GM10847 (cell line): ENCODE data around the gene PTGR2.

ENCODE experiments used
- POLR2A ChIP-seq: IDR thresholded peaks from 2 replicates; pipeline ENCODE4 v1.6.1; 2011; ENCODE audit not compliant: insufficient read length; ENCODE audit errors: extremely low read depth

Gene PTGR2

DNA sequence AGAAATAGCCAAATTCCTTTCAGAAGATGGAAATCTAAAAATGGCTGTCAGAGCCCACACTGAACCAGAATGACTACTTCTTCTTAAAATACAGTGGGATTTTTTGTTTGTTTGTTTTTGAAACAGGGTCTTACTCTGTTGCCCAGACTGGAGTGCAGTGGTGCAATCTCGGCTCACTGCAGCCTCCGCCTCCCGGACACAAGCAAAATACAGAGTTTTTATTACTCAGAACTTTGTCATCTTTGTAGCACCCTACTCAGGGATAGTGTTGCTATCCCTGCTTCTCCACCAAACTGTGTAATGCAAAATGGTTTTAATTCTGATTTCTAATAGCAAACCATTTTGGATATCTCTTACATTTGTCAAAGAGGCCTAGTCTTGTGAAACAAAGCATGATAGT lies 51.4 kb downstream of the PTGR2 start:
- TF ChIP-seq POLR2A, result no peak

DNA sequence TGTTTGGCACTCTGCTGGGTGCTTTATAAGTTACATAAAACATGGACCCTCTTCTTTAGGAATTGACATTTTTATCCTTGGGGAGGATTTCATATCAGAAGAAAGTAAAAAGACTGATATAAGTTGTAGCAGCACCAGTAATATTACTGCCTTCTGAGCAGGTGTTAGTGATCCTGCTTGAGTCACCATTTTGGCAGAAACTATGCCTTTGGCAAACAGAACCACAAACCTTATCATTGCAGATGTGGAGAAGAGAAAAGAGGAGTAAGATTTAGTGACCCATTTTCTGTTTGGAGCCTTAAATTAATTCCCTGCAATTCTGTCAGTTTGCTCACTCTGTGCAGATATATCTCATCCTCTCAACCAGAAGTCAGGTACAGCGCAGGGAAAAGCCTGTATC lies 58.0 kb downstream of the PTGR2 start:
- TF ChIP-seq POLR2A, result no peak

DNA sequence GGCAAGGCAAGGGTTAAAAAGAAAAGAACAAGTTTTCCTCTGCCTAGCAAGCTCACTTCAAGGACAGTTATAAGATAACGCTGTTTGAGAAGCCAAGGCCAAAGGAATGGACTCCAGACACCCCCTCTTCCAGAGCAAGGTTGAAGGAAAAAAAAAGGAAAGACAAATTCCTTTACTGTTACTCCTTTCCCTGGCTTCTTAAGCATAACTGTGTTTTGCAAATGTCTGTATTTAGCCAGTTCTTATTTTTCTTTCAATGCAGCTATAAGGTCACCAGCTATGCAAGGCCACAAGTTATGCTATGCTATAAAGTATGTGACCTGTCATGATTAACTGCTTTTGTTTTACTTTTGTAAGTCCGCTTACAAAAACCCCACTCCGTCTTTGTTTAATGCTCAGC lies 61.6 kb downstream of the PTGR2 start:
- no peak for TF ChIP-seq POLR2A

DNA sequence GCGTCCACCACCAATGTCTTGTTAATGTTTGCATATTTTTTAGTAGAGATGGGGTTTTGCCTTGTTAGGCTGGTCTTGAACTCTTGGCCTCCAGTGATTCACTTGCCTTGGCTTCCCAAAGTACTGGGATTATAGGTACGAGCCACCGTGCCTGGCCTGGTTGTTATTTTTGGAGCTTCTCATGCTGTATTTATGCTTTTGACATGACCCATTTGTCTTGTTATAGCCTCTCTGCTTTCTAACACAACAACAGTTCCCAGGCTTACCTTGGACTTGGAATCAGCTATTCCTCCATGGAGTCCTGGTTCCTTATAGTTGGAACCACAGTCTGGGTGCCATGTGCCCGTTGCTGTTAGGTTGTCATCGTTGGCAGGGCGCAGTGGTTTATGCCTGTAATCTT lies 64.7 kb downstream of the PTGR2 start:
- no peak for TF ChIP-seq POLR2A

- no peak for TF ChIP-seq POLR2A
Observed at GRCh38 chr14:73924337-73924736, 72.7 kb downstream of the PTGR2 start.
